Psoas muscle (tissue), 8 donors: Measurements from ENCODE around the gene KIF21B. TPM values are rescaled to one million over a fixed set of nuclear protein-coding genes. Genes with fewer than 3 reads are reported as not detected.

Experiments used
- ATAC-seq, 4 donors: fragments of 200-7000 bp; cut with Tn5 transposase; one replicate each; pipeline ENCODE4 v1.9.1; 2020; ENCODE audit warnings: moderate library complexity in 3 of 4, mild to moderate bottlenecking in 2 of 4
- DNase-seq, 2 donors: peaks; one replicate each; pipeline ENCODE4 v3.0.0-alpha.2; 2020
- H3K27ac ChIP-seq: fragments of 200-600 bp; one replicate; pipeline ENCODE4 v1.8.0; 2022
- H3K27me3 ChIP-seq, 3 donors: fragments of 200-600 bp in 1 of 3; one replicate each; pipeline versions ENCODE4 v1.6.1 to v1.8.0; 2013 to 2022; ENCODE audit warnings: low read length in 2 of 3, mild to moderate bottlenecking in 2 of 3, moderate library complexity in 1 of 3; ENCODE audit not compliant: insufficient read depth in 3 of 3
- H3K36me3 ChIP-seq, 2 donors: fragments of 200-600 bp in 1 of 2; one replicate each; pipeline versions ENCODE4 v1.6.1 to v1.8.0; 2013 to 2022; ENCODE audit warnings: low read depth in 1 of 2, mild to moderate bottlenecking in 1 of 2, moderate library complexity in 1 of 2; ENCODE audit not compliant: insufficient read depth in 1 of 2
- H3K4me1 ChIP-seq: fragments of 200-600 bp; one replicate; pipeline ENCODE4 v1.8.0; 2022
- H3K4me3 ChIP-seq: fragments of 200-600 bp; one replicate; pipeline ENCODE4 v1.8.0; 2022; ENCODE audit warnings: mild to moderate bottlenecking
- H3K9me3 ChIP-seq: fragments of 200-600 bp; one replicate; pipeline ENCODE4 v1.8.0; 2022
- CTCF ChIP-seq: fragments of 200-600 bp; IDR thresholded peaks from one replicate; pipeline ENCODE4 v1.8.0; 2022; ENCODE audit warnings: antibody characterized with exemption
- WGBS, 3 donors: extraction: QIAGEN DNeasy Blood & Tissue Kit; methylation state at CpG; one replicate each; pipeline versions ENCODE4 v1.1.6 to v1.1.7; 2013; 5-methylcytosine and 5-hydroxymethylcytosine counted together
- intact Hi-C, 2 donors: fragments of 100-400 bp; cut with DNase I; formaldehyde crosslinking; loops; one replicate each; pipeline versions ENCODE4 v1.11.0 to v1.14.2; 2022
- polyA plus RNA-seq, 3 donors: library from polyadenylated mRNA; stranded (reverse); fragments of 200-250 nt; gene quantifications; one replicate each; pipeline ENCODE4 v1.2.3, GENCODE V29; 2013
- total RNA-seq, 4 donors: library from RNA; stranded (reverse); fragmentation: NEBNext Ultra II Directional in 2 of 4; extraction: Animal tissue kit (Norgen Biotek cat#: 25700) in 2 of 4; gene quantifications; one replicate each; pipeline versions ENCODE4 v1.2.1 to v1.2.4, GENCODE V29; 2021 to 2023
- donor health status: healthy with polysubstance abuse.
- donor health status: DM: no; HTN: no; CAD: no; lungs with moderate emphysema.
- donor health status: Bipolar disorder and iron deficiency.
- donor health status: healthy.
- donor health status: DM: yes; HTN: yes; CAD: no.
- donor health status: DM: no; HTN: no; CAD: no.
- donor health status: DM: no; HTN: no; CAD: no.
- donor health status: DM: yes; HTN: yes; CAD: no.

The KIF21B gene
- total and polyA plus RNA-seq, 7 donors = 0.04 to 0.81 (median 0.20) TPM

GRCh38 chr1:200921571-200922110 is 101.9 kb downstream of the KIF21B start:
- no peak overlapping the region for H3K4me3 ChIP-seq
- no peak for TF ChIP-seq CTCF
- no peak overlapping the region for H3K27ac ChIP-seq
- no peak for ATAC-seq
- H3K4me1 ChIP-seq = no peaks in the 10 kb centered on the region
- no peaks in the 10 kb centered on the region for H3K36me3 ChIP-seq
- no peak for DNase-seq
- no peaks in the 10 kb centered on the region for H3K27me3 ChIP-seq
- no peaks in the 10 kb centered on the region for H3K9me3 ChIP-seq
- WGBS, 3 donors = 80 to 92% (median 84%) methylated on average over 9 of the region's 9 CpGs
- intact Hi-C loops = no loop called here

Other genes with a start within 250 kb of the KIF21B start
- gene GPR25, start 150.7 kb downstream of the KIF21B start, total RNA-seq = not detected
- gene GPR25, start 150.7 kb downstream of the KIF21B start, polyA plus RNA-seq = not detected
- not detected for gene INAVA, start 128.8 kb downstream of the KIF21B start, total RNA-seq
- under 1 TPM in 1 of 3 donors, not detected in 2; 0.04 TPM for gene INAVA, start 128.8 kb downstream of the KIF21B start, polyA plus RNA-seq
- gene CACNA1S, start 88.7 kb upstream of the KIF21B start, total RNA-seq = 100 to 1,000 TPM in 2 of 4 donors, 10 to 100 TPM in 2; 56.3 to 269 (median 158) TPM
- gene CACNA1S, start 88.7 kb upstream of the KIF21B start, polyA plus RNA-seq = 10 to 100 TPM; 11.9 to 48.1 (median 25.5) TPM
- under 1 TPM in 2 of 4 donors, not detected in 2; 0.26 to 0.30 TPM for gene ASCL5, start 103.5 kb upstream of the KIF21B start, total RNA-seq
- gene ASCL5, start 103.5 kb upstream of the KIF21B start, polyA plus RNA-seq = not detected
- 10 to 100 TPM; 11.9 to 46.3 (median 32.3) TPM for gene TMEM9, start 130.8 kb upstream of the KIF21B start, total RNA-seq
- 10 to 100 TPM in 2 of 3 donors, 1 to 10 TPM in 1; 7.2 to 23.4 (median 12.9) TPM for gene TMEM9, start 130.8 kb upstream of the KIF21B start, polyA plus RNA-seq
- gene IGFN1, start 167.1 kb upstream of the KIF21B start, total RNA-seq = 100 to 1,000 TPM in 3 of 4 donors, 10 to 100 TPM in 1; 29.3 to 442 (median 247) TPM
- 10 to 100 TPM in 2 of 3 donors, 1 to 10 TPM in 1; 2.7 to 33.1 (median 22.0) TPM for gene IGFN1, start 167.1 kb upstream of the KIF21B start, polyA plus RNA-seq